K562 (cell line): ENCODE data around the gene ZNF544. TPM values are rescaled to one million over a fixed set of nuclear protein-coding genes. Genes with fewer than 3 reads are reported as not detected.

Experiments used
- ATAC-seq: fragments of 200-7000 bp; cut with Tn5 transposase; 3 replicates; pipeline ENCODE4 v1.9.1; 2020; ENCODE audit warnings: moderate library complexity
- BruUV-seq: library from RNA; stranded (reverse); fragments of 400-500 nt; replicated peaks from 2 replicates; lab custom pipeline; 2021; lab: Mats Ljungman, UMichigan
- CTCF ChIA-PET: fragments of 300-600 bp; formaldehyde crosslinking; extraction: SDS; loops from one replicate; lab custom pipeline; 2021; ENCODE audit warnings: low intra/inter-chr PET ratio; lab: Yijun Ruan, JAX
- POLR2A ChIA-PET: fragments of 300-600, 350-650 bp; sonication (Branson Sonifier 250); formaldehyde crosslinking; extraction: SDS; loops from one replicate; lab custom pipeline; 2021; ENCODE audit warnings: antibody characterized with exemption, inconsistent platforms; lab: Yijun Ruan, JAX
- DNase-seq, 4 experiments: peaks; one replicate each; pipeline versions ENCODE4 v3.0.0 to v3.0.0-alpha.2; 2011 to 2018; ENCODE audit warnings: low spot score in 3 of 4, mixed read lengths in 3 of 4; ENCODE audit errors: extremely low read depth in 1 of 4
- FAIRE-seq: peaks from 2 replicates; lab custom pipeline; 2011; peaks lifted over from hg19 to GRCh38; lab: Jason Lieb, UNC
- H2AFZ ChIP-seq: 2 replicates; pipeline ENCODE4 v1.6.0; 2011; ENCODE audit warnings: low read depth, low read length, control low read depth, inconsistent platforms
- H3K27ac ChIP-seq: fragments of 200-600 bp; 3 replicates; pipeline ENCODE4 v1.8.0; 2011; ENCODE audit warnings: low read depth, mild to moderate bottlenecking, control low read depth, inconsistent platforms, low read length, moderate library complexity, mixed read lengths; ENCODE audit errors: extremely low read depth
- H3K27me3 ChIP-seq, 2 experiments: fragments of 300-600 bp in 1 of 2; 2 replicates in 1 of 2; 3 replicates in 1 of 2; pipeline versions ENCODE4 v1.6.0 to v1.8.0; 2011; ENCODE audit warnings: inconsistent platforms in 2 of 2, low read length in 2 of 2, mild to moderate bottlenecking in 1 of 2, mixed read lengths in 1 of 2, moderate library complexity in 1 of 2; ENCODE audit not compliant: control insufficient read depth in 2 of 2, insufficient read depth in 2 of 2
- H3K36me3 ChIP-seq: fragments of 300-600 bp; 3 replicates; pipeline ENCODE4 v1.8.0; 2011; ENCODE audit warnings: mild to moderate bottlenecking, low read length, inconsistent platforms; ENCODE audit not compliant: control insufficient read depth, insufficient read depth
- H3K4me1 ChIP-seq, 2 experiments: fragments of 200-600 bp in 1 of 2; replicated peaks in 1 of 2; 2 replicates in 1 of 2; 3 replicates in 1 of 2; pipeline versions ENCODE4 v1.5.1 to v1.8.0; 2011; ENCODE audit warnings: inconsistent platforms in 2 of 2, low read length in 2 of 2, mild to moderate bottlenecking in 1 of 2, mixed read lengths in 1 of 2, moderate library complexity in 1 of 2; ENCODE audit not compliant: control insufficient read depth in 2 of 2, insufficient read depth in 2 of 2
- H3K4me2 ChIP-seq: 2 replicates; pipeline ENCODE4 v1.6.1; 2011; ENCODE audit warnings: low read length, control low read depth, inconsistent platforms, mixed read lengths; ENCODE audit not compliant: insufficient read depth
- H3K4me3 ChIP-seq: fragments of 200-600 bp; sonication (generic), shearing (Covaris generic); 2 replicates; pipeline ENCODE4 v1.5.1; 2016; ENCODE audit warnings: control low read depth, inconsistent platforms
- H3K79me2 ChIP-seq: fragments of 200-600 bp; 3 replicates; pipeline ENCODE4 v1.8.0; 2011; ENCODE audit warnings: low read length, inconsistent platforms; ENCODE audit not compliant: control insufficient read depth, insufficient read depth
- H3K9ac ChIP-seq, 2 experiments: 2 replicates each; pipeline versions ENCODE4 v1.6.0 to v1.6.1; 2011; ENCODE audit warnings: low read depth in 2 of 2, low read length in 2 of 2, control low read depth in 1 of 2, inconsistent platforms in 1 of 2, mild to moderate bottlenecking in 1 of 2, mixed read lengths in 1 of 2; ENCODE audit not compliant: insufficient read depth in 1 of 2
- H3K9me1 ChIP-seq: one replicate; pipeline ENCODE4 v1.6.0; 2011; ENCODE audit warnings: inconsistent platforms, mild to moderate bottlenecking, low read length, moderate library complexity; ENCODE audit not compliant: control insufficient read depth, insufficient read depth
- H3K9me3 ChIP-seq: replicated peaks from 2 replicates; pipeline ENCODE4 v1.5.1; 2011; ENCODE audit warnings: low read depth, low read length, inconsistent platforms; ENCODE audit not compliant: control insufficient read depth, insufficient read depth
- H4K20me1 ChIP-seq: replicated peaks from 2 replicates; pipeline ENCODE4 v1.6.1; 2011; ENCODE audit warnings: low read length, inconsistent platforms, mixed read lengths; ENCODE audit not compliant: control insufficient read depth, insufficient read depth
- ARID1B ChIP-seq: fragments of 450-650 bp; IDR thresholded peaks from 2 replicates; pipeline ENCODE4 v1.6.1; 2016; ENCODE audit warnings: antibody characterized with exemption, mild to moderate bottlenecking, inconsistent platforms
- ELK1 ChIP-seq: sonication (generic); formaldehyde crosslinking; IDR thresholded peaks from 2 replicates; pipeline ENCODE4 v1.8.1; 2022; ENCODE audit warnings: missing genetic modification reagents
- FOXO4 ChIP-seq: fragments of 450-650 bp; formaldehyde crosslinking; IDR thresholded peaks from 2 replicates; pipeline ENCODE4 v1.4.0; 2020; ENCODE audit warnings: mild to moderate bottlenecking, moderate library complexity
- PBX2 ChIP-seq, 2 experiments: IDR thresholded peaks in 1 of 2; conservative IDR thresholded peaks in 1 of 2; 2 replicates each; pipeline ENCODE4 v1.6.1; 2016; ENCODE audit warnings: low read depth in 2 of 2, mild to moderate bottlenecking in 1 of 2, missing compliant biosample characterization in 1 of 2, missing genetic modification characterization in 1 of 2, moderate library complexity in 1 of 2
- SP1 ChIP-seq: sonication (generic); formaldehyde crosslinking; IDR thresholded peaks from 2 replicates; pipeline ENCODE4 v1.8.1; 2022; ENCODE audit warnings: mild to moderate bottlenecking, missing genetic modification reagents
- ZNF146 ChIP-seq: IDR thresholded peaks from one replicate; pipeline ENCODE4 v1.6.1; 2018; ENCODE audit warnings: missing compliant biosample characterization; ENCODE audit not compliant: unreplicated experiment
- ZNF57 ChIP-seq: fragments of 450-650 bp; formaldehyde crosslinking; IDR thresholded peaks from 2 replicates; pipeline ENCODE4 v1.4.0; 2020; ENCODE audit warnings: mild to moderate bottlenecking, moderate library complexity
- ZNF644 ChIP-seq: fragments of 200-800 bp; sonication (Bioruptor generic); IDR thresholded peaks from 2 replicates; pipeline ENCODE4 v1.6.1; 2016; ENCODE audit warnings: low read depth, missing genetic modification characterization, missing compliant biosample characterization
- ZNF707 ChIP-seq: fragments of 250-450 bp; sonication (Bioruptor Pico); conservative IDR thresholded peaks from 2 replicates; pipeline ENCODE4 v1.8.0; 2022; ENCODE audit warnings: inconsistent platforms, mild to moderate bottlenecking, moderate library complexity
- WGBS: fragments of 100-300 bp; shearing (Covaris generic); methylation state at CpG from one replicate; pipeline ENCODE4 v1.1.6; 2016; ENCODE audit warnings: low coverage, mixed read lengths; ENCODE audit not compliant: insufficient coverage; ENCODE audit errors: missing lambda C conversion rate; 5-methylcytosine and 5-hydroxymethylcytosine counted together
- in situ Hi-C: fragments of 300-500 bp; cut with MboI; formaldehyde crosslinking; loops from 4 replicates; pipeline ENCODE4 v1.15.0; 2018; ENCODE audit warnings: inconsistent platforms, mixed read lengths
- intact Hi-C: fragments of 100-400 bp; cut with micrococcal nuclease; formaldehyde crosslinking; loops from 2 replicates; pipeline ENCODE4 v1.14.2; 2022
- polyA plus RNA-seq, 8 experiments: library from polyadenylated mRNA; depleted of rRNA in 4 of 8; stranded (reverse) in 5 of 8; unstranded in 3 of 8; fragments of >200 nt; fragmentation: Nextera tagmentation in 2 of 8; fragmentation: Illumina TruSeq in 1 of 8; extraction: Ambion mirVana in 2 of 8; extraction: Trizol in 1 of 8; gene quantifications; 2 replicates each; pipeline versions ENCODE4 v1.2.1 to v1.2.3, GENCODE V29; 2011 to 2014; ENCODE audit warnings: inconsistent platforms in 1 of 8, missing spikeins in 1 of 8
- total RNA-seq, 7 experiments: library from RNA; depleted of rRNA in 6 of 7; stranded (reverse); fragments of >200 nt in 6 of 7; fragmentation: Illumina TruSeq in 2 of 7; extraction: Trizol in 2 of 7; gene quantifications; 2 replicates each; pipeline versions ENCODE4 v1.2.1 to v1.2.3, GENCODE V29; 2011 to 2021; ENCODE audit warnings: low replicate concordance in 1 of 7
- TF ChIP-seq, protein P1 (sequence below), 3 experiments: fragments of 200-800 bp in 1 of 3; fragments of 250-450 bp in 1 of 3; fragments of 450-650 bp in 1 of 3; sonication (Bioruptor Pico) in 1 of 3; sonication (Bioruptor generic) in 1 of 3; formaldehyde crosslinking in 1 of 3; IDR thresholded peaks; 2 replicates each; pipeline versions ENCODE4 v1.6.1 to v1.8.0; 2016 to 2022; ENCODE audit warnings: mild to moderate bottlenecking in 2 of 3, missing genetic modification characterization in 2 of 3, missing compliant biosample characterization in 1 of 3, moderate library complexity in 1 of 3
- TF ChIP-seq, protein P2 (sequence below): fragments of 450-650 bp; conservative IDR thresholded peaks from 2 replicates; pipeline ENCODE4 v1.6.1; 2016; ENCODE audit warnings: missing genetic modification characterization, low read depth, mild to moderate bottlenecking, control low read depth, missing compliant biosample characterization

ZNF544 gene
- total and polyA plus RNA-seq, 9 of the 15 experiments (the other 6 are each of a cell fraction or from before 2014, with no cell fraction given), result 23.6 to 59.0 (median 41.4) TPM

DNA sequence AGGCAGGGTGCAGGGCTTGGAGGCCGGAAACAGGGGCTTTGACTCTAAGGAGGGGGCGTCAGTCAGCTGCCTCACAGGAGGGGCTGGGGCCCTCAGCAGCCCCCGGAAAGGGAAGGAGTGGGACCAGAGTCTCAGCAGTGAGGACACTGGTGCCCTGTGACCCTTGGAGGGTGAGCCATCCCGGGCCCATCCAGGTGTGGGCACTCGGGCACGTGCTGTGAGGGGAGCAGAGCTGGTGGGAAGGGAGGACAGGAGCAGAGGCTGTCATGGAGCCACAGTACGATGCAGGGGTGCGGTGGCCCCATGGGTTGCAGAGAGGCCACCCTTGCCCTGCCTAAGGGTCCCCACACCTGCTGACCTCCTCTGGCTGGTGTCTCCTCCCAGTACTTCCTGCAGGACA is 19.1 kb upstream of the ZNF544 start:
- CTCF ChIA-PET, result no interaction called here
- FAIRE-seq, result no peak
- Histone ChIP-seq H3K79me2 (no peaks in the 10 kb centered on the region; the same call in 2 of the 3 replicates), H3K27me3 (no peaks in the 10 kb centered on the region), H3K9me3 (peaks cover 55% of the 10 kb centered on the region), H3K4me1 (no peaks in the 10 kb centered on the region; a peak in 1 of 5 replicates), H3K9me1 (no peaks in the 10 kb centered on the region), H3K9ac (no peak overlapping the region), H2AFZ (no peak overlapping the region), H3K27ac (no peak overlapping the region), H3K36me3 (peaks cover 87% of the 10 kb centered on the region), H3K4me2 (no peak overlapping the region), H4K20me1 (no peaks in the 10 kb centered on the region), H3K4me3 (no peak overlapping the region)
- in situ Hi-C loops, result no loop called here
- DNase-seq, result no peak
- BruUV-seq, result no TSS peak
- ATAC-seq, result no peak
- WGBS, result 100% methylated on average over 6 of the region's 8 CpGs
- intact Hi-C loops, result no loop called here
- POLR2A ChIA-PET, result no interaction called here
- TF ChIP-seq, protein P1, sequence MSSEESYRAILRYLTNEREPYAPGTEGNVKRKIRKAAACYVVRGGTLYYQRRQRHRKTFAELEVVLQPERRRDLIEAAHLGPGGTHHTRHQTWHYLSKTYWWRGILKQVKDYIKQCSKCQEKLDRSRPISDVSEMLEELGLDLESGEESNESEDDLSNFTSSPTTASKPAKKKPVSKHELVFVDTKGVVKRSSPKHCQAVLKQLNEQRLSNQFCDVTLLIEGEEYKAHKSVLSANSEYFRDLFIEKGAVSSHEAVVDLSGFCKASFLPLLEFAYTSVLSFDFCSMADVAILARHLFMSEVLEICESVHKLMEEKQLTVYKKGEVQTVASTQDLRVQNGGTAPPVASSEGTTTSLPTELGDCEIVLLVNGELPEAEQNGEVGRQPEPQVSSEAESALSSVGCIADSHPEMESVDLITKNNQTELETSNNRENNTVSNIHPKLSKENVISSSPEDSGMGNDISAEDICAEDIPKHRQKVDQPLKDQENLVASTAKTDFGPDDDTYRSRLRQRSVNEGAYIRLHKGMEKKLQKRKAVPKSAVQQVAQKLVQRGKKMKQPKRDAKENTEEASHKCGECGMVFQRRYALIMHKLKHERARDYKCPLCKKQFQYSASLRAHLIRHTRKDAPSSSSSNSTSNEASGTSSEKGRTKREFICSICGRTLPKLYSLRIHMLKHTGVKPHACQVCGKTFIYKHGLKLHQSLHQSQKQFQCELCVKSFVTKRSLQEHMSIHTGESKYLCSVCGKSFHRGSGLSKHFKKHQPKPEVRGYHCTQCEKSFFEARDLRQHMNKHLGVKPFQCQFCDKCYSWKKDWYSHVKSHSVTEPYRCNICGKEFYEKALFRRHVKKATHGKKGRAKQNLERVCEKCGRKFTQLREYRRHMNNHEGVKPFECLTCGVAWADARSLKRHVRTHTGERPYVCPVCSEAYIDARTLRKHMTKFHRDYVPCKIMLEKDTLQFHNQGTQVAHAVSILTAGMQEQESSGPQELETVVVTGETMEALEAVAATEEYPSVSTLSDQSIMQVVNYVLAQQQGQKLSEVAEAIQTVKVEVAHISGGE (CRISPR knock-in tag; IDR thresholded peaks at IDR 0.05), result no peak
- TF ChIP-seq, protein P2, sequence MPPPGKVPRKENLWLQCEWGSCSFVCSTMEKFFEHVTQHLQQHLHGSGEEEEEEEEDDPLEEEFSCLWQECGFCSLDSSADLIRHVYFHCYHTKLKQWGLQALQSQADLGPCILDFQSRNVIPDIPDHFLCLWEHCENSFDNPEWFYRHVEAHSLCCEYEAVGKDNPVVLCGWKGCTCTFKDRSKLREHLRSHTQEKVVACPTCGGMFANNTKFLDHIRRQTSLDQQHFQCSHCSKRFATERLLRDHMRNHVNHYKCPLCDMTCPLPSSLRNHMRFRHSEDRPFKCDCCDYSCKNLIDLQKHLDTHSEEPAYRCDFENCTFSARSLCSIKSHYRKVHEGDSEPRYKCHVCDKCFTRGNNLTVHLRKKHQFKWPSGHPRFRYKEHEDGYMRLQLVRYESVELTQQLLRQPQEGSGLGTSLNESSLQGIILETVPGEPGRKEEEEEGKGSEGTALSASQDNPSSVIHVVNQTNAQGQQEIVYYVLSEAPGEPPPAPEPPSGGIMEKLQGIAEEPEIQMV (tag), result no peak
- TF ChIP-seq ZNF146 (no peak), ZNF707 (CRISPR knock-in tag) (no peak), ZNF57 (CRISPR knock-in tag) (no peak), ELK1 (no peak), SP1 (no peak), ARID1B (no peak), ZNF644 (tag) (no peak), PBX2 (CRISPR knock-in tag; IDR thresholded peaks at IDR 0.05; ENCODE audit: low read depth) (no peak), PBX2 (tag; conservative IDR thresholded peaks at IDR 0.05; ENCODE audit: low read depth) (no peak), FOXO4 (no peak)
